ENCODE measurements around the gene RBM41. TPM values are rescaled to one million over a fixed set of nuclear protein-coding genes. Genes with fewer than 3 reads are reported as not detected.

Gene RBM41
- 9.9 to 13.1 TPM (median 12.0 TPM) in 5 replicates for total RNA-seq (2022; extraction: Qiagen RNA extraction; ENCODE audit: low read depth)

GRCh38 chrX:107118322-107119147 lies at the start of gene RBM41:
TSS of gene RBM41 (minus strand) at chrX:107118822. CDS start at chrX:107118773, 49 bp downstream.

Other genes with a start within 250 kb of the RBM41 start
- gene RIPPLY1, start 215.5 kb downstream of the RBM41 start, total RNA-seq (2022; extraction: Qiagen RNA extraction; ENCODE audit: low read depth): 0.08 to 0.11 TPM in 2 of 5 replicates, not detected in the others
- gene CLDN2, start 198.4 kb downstream of the RBM41 start, total RNA-seq (2022; extraction: Qiagen RNA extraction; ENCODE audit: low read depth): 8.5 to 9.6 TPM (median 9.1 TPM) in 5 replicates
- gene MORC4, start 118.6 kb downstream of the RBM41 start, total RNA-seq (2022; extraction: Qiagen RNA extraction; ENCODE audit: low read depth): 37.2 to 45.4 TPM (median 40.8 TPM) in 5 replicates
- gene NUP62CL, start 87.6 kb upstream of the RBM41 start, total RNA-seq (2022; extraction: Qiagen RNA extraction; ENCODE audit: low read depth): 14.0 to 18.1 TPM (median 16.5 TPM) in 5 replicates
- 0.09 to 0.25 TPM in 2 of 5 replicates, not detected in the others for gene DNAAF6, start 87.8 kb upstream of the RBM41 start, total RNA-seq (2022; extraction: Qiagen RNA extraction; ENCODE audit: low read depth)